ENCODE results near the gene TENT5A.
"Not testable (repeated sequence)": the region's sequence is repeated elsewhere in the genome, so short reads cannot be mapped to it uniquely, and the experiment has no call there.

Gene TENT5A

DNA sequence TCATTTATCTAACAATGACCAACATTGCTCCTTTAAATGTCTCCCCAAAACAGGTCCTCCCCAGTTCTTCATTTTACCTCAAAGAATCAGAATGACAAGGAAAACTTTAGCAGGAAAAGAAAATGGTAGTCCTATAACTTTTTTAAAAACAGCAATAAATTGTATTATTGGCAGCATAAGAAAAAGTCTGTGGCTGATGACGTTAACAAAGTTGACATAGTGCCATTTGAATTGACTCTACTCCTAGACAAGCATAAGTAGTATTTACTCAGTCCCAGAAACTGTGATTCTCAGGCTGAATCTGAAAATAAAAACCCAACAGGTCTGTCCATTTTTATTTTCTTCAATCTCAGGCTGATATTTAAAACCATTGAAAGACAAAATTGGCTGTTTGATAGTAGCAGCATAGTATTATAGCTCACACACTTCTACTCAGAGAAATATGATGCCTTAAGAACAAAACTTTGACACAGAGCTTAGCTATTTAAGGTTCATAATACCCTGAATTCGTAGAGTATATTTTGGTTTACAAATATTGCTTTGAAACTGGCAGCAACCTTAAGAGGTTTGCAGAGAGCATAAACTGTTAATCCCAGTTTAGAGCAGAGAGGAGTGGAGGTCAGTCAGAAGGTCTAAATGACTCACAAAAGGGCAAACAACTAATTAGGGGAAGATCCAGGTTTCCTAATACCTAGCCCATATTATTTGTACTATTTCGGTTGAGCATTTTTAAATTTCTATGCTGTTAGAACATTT lies 35.0 kb upstream of the TENT5A start:
- peak; percentile 7 for DNase-seq (ENCODE audit: low read depth)
- H3K4me3 ChIP-seq (ENCODE audit: low read length): no peak overlapping the region
- TF ChIP-seq, protein P1, sequence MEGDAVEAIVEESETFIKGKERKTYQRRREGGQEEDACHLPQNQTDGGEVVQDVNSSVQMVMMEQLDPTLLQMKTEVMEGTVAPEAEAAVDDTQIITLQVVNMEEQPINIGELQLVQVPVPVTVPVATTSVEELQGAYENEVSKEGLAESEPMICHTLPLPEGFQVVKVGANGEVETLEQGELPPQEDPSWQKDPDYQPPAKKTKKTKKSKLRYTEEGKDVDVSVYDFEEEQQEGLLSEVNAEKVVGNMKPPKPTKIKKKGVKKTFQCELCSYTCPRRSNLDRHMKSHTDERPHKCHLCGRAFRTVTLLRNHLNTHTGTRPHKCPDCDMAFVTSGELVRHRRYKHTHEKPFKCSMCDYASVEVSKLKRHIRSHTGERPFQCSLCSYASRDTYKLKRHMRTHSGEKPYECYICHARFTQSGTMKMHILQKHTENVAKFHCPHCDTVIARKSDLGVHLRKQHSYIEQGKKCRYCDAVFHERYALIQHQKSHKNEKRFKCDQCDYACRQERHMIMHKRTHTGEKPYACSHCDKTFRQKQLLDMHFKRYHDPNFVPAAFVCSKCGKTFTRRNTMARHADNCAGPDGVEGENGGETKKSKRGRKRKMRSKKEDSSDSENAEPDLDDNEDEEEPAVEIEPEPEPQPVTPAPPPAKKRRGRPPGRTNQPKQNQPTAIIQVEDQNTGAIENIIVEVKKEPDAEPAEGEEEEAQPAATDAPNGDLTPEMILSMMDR (IDR thresholded peaks at IDR 0.05; ENCODE audit: insufficient read depth, low read depth, low read length, missing control alignments): no peak

DNA sequence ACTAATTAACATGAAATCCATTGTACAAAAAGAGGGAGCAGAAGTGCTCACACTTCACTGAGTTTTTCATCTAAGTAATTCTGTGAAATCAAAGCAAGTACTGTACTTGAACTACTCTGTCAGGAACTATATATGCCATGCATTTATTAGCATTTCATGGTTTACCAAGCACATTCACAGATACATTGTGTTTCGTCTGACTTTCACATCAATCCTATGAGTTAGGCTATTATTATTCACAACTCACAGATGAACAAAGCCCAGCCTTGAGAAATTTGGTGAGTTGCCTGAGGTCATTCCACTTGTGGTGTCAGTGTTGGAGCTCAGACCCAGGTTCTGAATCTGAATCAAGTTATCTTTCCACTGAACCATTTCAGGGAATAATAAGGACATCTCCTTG lies 33.7 kb upstream of the TENT5A start:
- no peak overlapping the region for H3K4me3 ChIP-seq (ENCODE audit: low read length)
- TF ChIP-seq, protein P1 (IDR thresholded peaks at IDR 0.05; ENCODE audit: insufficient read depth, low read depth, low read length, missing control alignments): no peak
- peak; percentile 39 for DNase-seq (ENCODE audit: low read depth)

DNA sequence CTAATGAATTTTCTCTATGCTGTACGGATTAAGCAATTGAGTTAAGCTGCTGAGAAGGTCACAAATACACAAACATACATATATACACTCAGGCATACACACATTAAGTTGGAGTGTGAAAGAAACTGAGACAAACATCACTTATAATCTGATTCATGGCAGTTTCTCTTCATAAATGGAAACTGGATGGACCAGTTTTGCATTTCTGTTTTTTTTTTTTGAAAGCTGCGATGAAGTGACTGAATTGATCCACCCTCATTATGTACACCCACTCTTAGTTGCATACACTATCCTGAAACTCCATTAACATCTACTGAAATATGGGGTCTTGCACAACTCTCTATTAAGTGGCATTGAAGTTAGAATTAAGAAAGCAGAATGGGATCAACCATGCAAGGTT lies 32.9 kb upstream of the TENT5A start:
- peak; percentile 79 for DNase-seq (ENCODE audit: low read depth)
- TF ChIP-seq, protein P1 (IDR thresholded peaks at IDR 0.05; ENCODE audit: insufficient read depth, low read depth, low read length, missing control alignments): no peak
- H3K4me3 ChIP-seq (ENCODE audit: low read length): no peak overlapping the region

DNA sequence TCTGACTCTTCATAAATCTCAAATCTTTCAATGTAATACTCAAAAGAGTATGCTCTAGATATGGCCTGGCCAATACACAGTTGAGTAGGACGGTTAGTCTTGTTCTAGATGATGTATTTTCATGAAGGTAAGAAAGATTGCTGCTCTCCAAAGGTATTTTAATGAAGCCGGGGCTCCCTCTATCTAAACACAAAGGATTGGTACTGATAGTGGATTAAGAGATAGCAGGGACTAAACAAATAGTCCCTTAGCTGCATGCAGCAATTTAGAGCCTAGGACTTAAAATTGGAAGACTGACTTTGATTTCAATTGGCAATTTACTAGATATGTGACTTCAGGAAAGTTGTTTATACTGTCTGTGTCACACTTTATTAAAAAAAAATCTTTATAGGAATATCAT lies 31.4 kb upstream of the TENT5A start:
- TF ChIP-seq, protein P1 (IDR thresholded peaks at IDR 0.05; ENCODE audit: insufficient read depth, low read depth, low read length, missing control alignments): no peak
- no peak for DNase-seq (ENCODE audit: low read depth)

DNA sequence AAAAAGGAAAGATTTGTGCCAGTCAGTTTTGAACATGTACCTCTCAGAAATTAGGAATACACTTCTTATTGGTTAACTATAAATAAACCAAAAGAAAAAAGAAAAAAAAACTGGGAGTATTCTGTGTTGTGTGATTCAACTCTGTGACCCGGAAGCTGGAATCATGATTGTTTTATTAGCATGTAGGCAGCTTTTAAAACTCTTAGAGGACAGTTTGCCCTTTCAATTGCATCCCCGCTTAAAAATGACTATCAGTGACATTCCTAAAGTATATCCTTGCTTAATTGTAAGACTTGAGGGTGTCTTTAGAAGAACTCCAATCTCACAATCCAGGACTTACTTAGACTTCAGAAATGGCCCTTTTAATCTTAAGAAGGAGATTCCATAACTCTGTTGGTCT lies 29.1 kb upstream of the TENT5A start:
- H3K4me3 ChIP-seq (ENCODE audit: low read length): no peak overlapping the region
- TF ChIP-seq, protein P1 (IDR thresholded peaks at IDR 0.05; ENCODE audit: insufficient read depth, low read depth, low read length, missing control alignments): no peak
- DNase-seq (ENCODE audit: low read depth): no peak

More for the DNA sequence above, 31.4 kb upstream of the TENT5A start:
- no peak overlapping the region for H3K4me3 ChIP-seq (ENCODE audit: low read length)

DNA sequence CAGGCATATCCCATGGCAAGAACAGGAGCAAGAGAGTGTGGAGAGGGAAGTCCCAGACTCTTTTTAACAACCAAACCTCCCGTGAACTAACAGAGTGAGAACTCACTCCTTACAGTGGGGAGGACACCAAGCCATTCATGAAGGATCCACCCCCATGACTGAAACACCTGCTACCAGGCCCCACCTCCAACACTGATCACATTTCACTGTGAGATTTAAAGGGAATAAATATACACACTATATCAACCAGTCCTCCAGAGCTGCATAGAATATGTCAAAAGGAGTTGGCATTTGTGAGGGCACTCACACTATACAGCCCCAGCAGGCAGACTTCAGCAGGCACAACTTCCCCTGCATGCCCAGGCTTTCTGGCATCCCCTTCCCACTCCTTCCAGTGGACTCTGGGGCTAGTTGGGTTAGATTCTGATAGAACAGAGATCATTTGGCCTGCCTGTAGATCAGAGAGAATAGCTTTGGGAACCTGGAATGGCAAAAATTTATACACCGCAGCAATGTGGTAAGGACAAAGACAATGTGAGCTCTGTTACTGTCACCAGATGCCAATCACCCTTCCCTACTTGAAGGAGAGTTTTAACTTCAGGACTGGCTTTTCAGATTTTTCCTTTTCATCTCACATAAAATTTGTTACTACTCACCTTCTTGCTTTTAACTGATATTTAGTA lies 25.2 kb upstream of the TENT5A start:
- no peak for DNase-seq (ENCODE audit: low read depth)
- H3K4me3 ChIP-seq (ENCODE audit: low read length): no peak overlapping the region
- TF ChIP-seq, protein P1 (IDR thresholded peaks at IDR 0.05; ENCODE audit: insufficient read depth, low read depth, low read length, missing control alignments): no peak

DNA sequence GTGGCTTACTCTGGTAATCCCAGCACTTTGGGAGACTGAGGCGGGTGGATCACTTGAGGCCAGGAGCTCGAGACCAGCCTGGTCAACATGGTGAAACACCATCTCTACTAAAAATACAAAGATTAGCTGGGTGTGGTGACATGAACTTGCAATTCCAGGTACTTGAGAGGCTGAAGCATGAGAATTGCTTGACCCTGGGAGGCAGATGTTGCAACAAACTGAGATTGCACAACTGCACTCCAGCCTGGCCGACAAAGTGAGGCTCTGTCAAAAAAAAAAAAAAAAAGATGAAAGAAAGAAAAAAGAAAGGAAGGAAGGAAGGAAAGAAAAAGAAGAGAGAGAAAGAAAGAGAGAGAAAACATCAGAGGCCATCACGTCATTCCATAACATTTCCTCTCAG lies 23.7 kb upstream of the TENT5A start:
- not testable (repeated sequence) for DNase-seq (ENCODE audit: low read depth); H3K4me3 ChIP-seq (ENCODE audit: low read length)

All from epithelial cell of esophagus (primary cell).